ENCODE data around the gene ST8SIA5.

Gene ST8SIA5

DNA sequence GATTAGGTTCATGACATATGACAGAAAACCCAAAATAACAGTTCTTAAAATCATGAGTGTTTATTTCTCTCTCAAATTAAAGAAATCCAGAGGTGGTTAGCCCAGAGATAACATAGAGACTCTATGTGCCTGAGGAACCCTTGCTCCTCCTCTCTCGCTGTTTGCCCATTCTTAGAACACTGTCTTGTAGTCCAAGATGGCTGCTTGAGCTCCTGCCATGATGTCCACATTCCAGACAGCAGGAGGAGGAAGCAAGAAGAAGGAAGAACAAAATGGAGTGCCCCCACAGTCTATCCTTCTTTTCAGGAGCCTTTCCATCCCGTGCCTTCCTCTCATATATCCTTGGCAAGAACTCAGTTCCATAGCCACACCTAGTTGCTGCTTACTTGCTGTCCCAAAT, 13.9 kb upstream of the ST8SIA5 start:
- TF ChIP-seq, protein P1, sequence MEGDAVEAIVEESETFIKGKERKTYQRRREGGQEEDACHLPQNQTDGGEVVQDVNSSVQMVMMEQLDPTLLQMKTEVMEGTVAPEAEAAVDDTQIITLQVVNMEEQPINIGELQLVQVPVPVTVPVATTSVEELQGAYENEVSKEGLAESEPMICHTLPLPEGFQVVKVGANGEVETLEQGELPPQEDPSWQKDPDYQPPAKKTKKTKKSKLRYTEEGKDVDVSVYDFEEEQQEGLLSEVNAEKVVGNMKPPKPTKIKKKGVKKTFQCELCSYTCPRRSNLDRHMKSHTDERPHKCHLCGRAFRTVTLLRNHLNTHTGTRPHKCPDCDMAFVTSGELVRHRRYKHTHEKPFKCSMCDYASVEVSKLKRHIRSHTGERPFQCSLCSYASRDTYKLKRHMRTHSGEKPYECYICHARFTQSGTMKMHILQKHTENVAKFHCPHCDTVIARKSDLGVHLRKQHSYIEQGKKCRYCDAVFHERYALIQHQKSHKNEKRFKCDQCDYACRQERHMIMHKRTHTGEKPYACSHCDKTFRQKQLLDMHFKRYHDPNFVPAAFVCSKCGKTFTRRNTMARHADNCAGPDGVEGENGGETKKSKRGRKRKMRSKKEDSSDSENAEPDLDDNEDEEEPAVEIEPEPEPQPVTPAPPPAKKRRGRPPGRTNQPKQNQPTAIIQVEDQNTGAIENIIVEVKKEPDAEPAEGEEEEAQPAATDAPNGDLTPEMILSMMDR (conservative IDR thresholded peaks at IDR 0.05): no peak
- H3K27ac ChIP-seq: no peak overlapping the region

DNA sequence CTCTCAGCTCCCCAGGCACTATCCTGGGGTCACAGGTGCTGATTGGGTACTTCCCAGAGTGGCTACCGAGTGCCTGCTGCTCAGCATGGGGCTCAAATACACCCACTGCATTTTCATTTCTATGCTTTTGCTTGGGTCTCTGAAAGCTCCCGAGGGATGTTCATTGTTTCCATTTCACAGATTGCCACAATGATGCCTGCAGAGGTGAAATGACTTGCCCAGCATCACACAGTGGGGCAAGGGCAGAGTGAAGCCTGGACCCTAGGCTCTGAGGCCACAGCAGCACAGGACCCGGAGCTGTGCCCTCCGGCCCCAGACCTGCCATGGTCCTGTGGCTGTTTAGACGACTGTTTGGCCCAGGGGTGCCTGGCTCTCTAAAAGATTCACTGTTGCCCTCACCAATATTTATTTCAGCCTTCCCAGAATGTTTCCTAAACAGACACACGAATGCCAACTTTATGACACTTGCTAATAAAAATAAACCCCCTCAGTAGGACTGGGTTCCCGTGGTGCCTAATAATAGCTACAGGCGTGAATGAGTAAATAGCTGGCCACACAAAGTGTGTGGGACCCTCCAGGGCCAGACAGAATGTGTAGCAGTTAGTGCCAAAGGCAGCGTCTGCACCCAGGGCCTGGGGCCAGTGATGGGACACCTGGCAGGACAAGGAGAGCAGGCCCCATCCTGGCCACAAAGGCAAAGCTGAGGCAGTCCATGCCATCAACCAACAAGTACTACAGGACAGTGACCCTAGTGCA, 11.5 kb upstream of the ST8SIA5 start:
- TF ChIP-seq, protein P1 (conservative IDR thresholded peaks at IDR 0.05): no peak
- H3K27ac ChIP-seq: no peak overlapping the region

DNA sequence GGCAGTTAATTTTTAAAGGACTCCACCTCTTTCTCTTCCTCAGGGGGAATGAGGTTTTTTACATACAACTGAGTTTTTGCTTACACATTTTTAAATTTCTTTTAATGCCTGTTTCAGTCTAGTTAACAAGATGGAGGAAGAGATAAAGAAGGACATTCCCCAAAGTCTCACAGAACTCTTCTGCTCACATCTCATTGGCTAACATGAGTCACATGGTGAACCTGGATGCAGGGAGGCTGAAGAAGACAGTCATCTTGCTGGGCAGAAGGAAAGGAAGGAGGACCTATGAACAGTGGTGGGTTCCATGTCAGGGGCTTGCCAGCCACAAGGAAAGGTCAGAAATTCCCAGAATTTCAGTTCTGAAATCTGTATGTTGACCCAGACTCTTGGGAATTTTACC, 10.4 kb upstream of the ST8SIA5 start:
- H3K27ac ChIP-seq: no peak overlapping the region

DNA sequence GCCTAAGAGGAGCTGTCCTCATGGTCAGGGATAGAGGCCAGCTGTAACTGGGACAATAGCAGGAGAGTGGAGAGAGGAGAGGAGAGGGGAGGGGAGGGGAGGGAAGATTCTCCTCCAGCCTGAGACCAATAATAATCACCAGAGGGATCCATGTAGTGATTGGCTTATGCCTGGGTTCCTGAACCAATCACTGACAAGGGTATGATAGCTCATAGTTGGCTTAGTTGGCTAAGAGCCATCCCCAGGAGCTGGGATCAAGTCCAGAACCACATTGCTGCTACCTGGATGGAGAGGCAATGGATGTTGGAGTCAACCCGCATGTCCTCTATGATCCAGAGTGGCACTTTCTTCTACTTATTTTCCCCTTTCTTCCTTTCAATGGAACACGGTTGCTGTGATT, 7.7 kb upstream of the ST8SIA5 start:
- TF ChIP-seq, protein P1 (conservative IDR thresholded peaks at IDR 0.05): no peak
- H3K27ac ChIP-seq: no peak overlapping the region

More for the DNA sequence above, 10.4 kb upstream of the ST8SIA5 start:
- TF ChIP-seq, protein P1 (conservative IDR thresholded peaks at IDR 0.05): no peak

DNA sequence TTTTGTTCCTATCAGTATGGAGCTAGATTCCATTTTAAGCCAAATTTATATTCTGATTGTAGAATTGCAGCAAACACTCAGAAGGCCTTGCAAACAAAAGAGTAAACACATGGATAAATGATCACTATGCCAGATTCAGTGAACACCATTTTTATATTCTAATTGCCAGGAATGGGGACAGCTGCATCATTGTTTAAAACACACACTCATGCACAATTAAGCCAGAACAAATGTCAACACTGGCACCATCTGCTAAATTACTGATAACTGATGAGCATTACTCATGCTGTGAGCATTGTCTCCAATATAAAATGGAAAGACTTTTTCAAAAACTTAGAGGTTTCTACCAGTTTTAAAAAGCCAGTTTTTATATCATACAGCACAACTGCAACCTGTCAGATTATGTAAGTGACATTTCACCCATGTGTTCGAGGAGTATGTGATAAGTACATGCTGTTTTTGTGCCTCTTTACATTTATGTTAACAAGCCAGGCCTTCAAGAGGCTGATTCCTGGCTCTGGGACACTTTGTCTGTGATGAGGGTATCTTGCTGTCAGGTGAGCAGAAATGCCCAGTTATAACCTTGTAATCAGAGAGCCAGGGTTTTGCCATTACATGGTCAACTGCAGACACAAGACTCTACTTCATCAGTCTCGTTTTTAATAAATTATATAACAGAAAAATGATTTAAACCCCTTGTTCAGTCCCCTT, 4.4 kb upstream of the ST8SIA5 start:
- TF ChIP-seq, protein P1 (conservative IDR thresholded peaks at IDR 0.05): no peak
- H3K27ac ChIP-seq: no peak overlapping the region

DNA sequence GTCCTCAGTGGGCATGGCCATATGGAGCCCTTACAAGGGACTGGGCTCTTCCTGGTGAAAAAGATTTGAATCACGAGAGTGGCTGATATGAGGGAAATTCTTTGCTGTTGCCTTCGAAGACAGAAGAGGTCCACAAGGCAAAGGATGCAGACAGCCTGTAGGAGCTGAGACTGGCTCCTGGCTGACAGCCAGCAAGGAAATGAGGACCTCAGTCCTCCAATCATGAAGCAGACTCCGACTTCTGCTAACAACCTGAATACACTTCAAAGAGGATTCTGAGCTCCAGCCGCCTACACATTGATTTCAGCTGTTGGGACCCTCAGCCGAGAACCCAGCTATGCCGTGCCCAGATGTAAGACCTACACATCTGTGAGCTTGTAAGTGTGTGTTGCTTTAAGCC, 3.0 kb upstream of the ST8SIA5 start:
- H3K27ac ChIP-seq: no peak overlapping the region
- TF ChIP-seq, protein P1 (conservative IDR thresholded peaks at IDR 0.05): no peak

DNA sequence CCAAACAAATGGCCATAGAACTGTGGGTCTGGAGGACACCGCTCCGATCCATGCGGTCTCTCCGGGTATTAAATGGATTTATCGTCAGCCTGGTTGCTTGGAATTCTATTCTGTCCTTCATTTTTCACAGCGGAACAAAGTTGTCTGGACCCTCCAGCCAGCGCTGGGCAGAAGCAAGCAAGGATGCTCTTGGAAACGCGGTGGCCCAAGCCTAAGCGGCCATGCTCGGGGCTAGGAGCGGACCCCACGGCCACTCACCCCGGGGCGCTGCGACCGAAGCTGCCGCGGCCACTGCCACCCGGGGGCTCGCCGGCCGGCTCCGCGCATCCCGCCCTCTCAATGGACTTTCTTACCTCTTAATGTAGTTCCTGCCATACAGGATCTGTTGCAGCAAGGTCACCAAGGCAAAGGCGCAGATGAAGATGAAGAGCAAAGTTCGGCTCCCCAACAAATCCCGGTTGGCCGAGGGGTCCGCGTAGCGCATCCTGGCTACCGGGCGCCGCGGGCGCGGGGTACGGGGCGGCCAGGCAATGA, 761 bp downstream of the ST8SIA5 start:
- TF ChIP-seq, protein P1 (conservative IDR thresholded peaks at IDR 0.05): no peak
- no peak overlapping the region for H3K27ac ChIP-seq
